GM21515 (cell line): Measurements from ENCODE around the gene HBEGF.

Source experiments
- ATAC-seq: cut with Tn5 transposase; IDR thresholded peaks from one replicate; pipeline ENCODE4 v1.9.1; 2021; ENCODE audit not compliant: unreplicated experiment

HBEGF gene

GRCh38 chr5:140305471-140305870 is 40.9 kb downstream of the HBEGF start:
- no peak for ATAC-seq

- no peak for ATAC-seq
Measured at GRCh38 chr5:140303966-140304365, 42.4 kb downstream of the HBEGF start.

GRCh38 chr5:140302786-140303639 is 43.4 kb downstream of the HBEGF start, which contains the start of gene PFDN1:
TSS of gene PFDN1 (minus strand) at chr5:140303101. CDS start at chr5:140303073, 28 bp downstream.
- ATAC-seq = peak; percentile 96

GRCh38 chr5:140301136-140301535 is 45.3 kb downstream of the HBEGF start:
- ATAC-seq = no peak

GRCh38 chr5:140299056-140299455 is 47.3 kb downstream of the HBEGF start:
- ATAC-seq = no peak

- no peak for ATAC-seq
Measured at GRCh38 chr5:140298183-140298601, 48.2 kb downstream of the HBEGF start.

- no peak for ATAC-seq
Measured at GRCh38 chr5:140297283-140297682, 49.1 kb downstream of the HBEGF start.

GRCh38 chr5:140296289-140296688 is 50.1 kb downstream of the HBEGF start:
- no peak for ATAC-seq

- ATAC-seq = no peak
Measured at GRCh38 chr5:140295414-140295813, 51.0 kb downstream of the HBEGF start.

- no peak for ATAC-seq
Measured at GRCh38 chr5:140294753-140295152, 51.6 kb downstream of the HBEGF start.

GRCh38 chr5:140293849-140294100 is 52.6 kb downstream of the HBEGF start:
- ATAC-seq = no peak

- no peak for ATAC-seq
Measured at GRCh38 chr5:140293091-140293848, 53.1 kb downstream of the HBEGF start.

- ATAC-seq = no peak
Measured at GRCh38 chr5:140292212-140293036, 54.0 kb downstream of the HBEGF start.

- no peak for ATAC-seq
Measured at GRCh38 chr5:140287801-140288521, 58.4 kb downstream of the HBEGF start.

- ATAC-seq = no peak
Measured at GRCh38 chr5:140286424-140286823, 60.0 kb downstream of the HBEGF start.

GRCh38 chr5:140284013-140284412 is 62.4 kb downstream of the HBEGF start:
- ATAC-seq = no peak
